K562 treated with DMSO at 1 percent for 4 hours (cell line): Measurements from ENCODE around the gene WDR37. TPM values are rescaled to one million over a fixed set of nuclear protein-coding genes. Genes with fewer than 3 reads are reported as not detected.

ENCODE experiments used
- total RNA-seq: library from RNA; unstranded; fragments of 300-600 nt; gene quantifications from 2 replicates; pipeline ENCODE4 v1.2.3, GENCODE V29; 2022; ENCODE audit not compliant: insufficient read depth

WDR37 gene
- 10.2 and 12.6 TPM in 2 replicates for total RNA-seq

GRCh38 chr10:1056326-1057105 lies at the start of gene WDR37:
WDR37 (plus strand) TSS chr10:1056385; CDS start chr10:1072156, 15,771 bp downstream.

GRCh38 chr10:1025683-1026082 lies 30.5 kb upstream of the WDR37 start, which contains the start of gene IDI2:
IDI2 (minus strand) TSS chr10:1025859; CDS start chr10:1024723, 1,136 bp downstream.

GRCh38 chr10:1048732-1049424 lies 7.3 kb upstream of the WDR37 start, which contains the start of gene IDI1:
IDI1 (minus strand) TSS chr10:1049119; CDS start chr10:1049003, 116 bp downstream.

Other genes with a start within 250 kb of the WDR37 start
- gene LARP4B, start 124.7 kb upstream of the WDR37 start, total RNA-seq: 24.9 and 30.0 TPM in 2 replicates
- 13.0 and 18.4 TPM in 2 replicates for gene GTPBP4, start 68.0 kb upstream of the WDR37 start, total RNA-seq
- not detected in 2 replicates for gene IDI2, start 30.5 kb upstream of the WDR37 start, total RNA-seq
- 47.9 and 62.8 TPM in 2 replicates for gene IDI1, start 7.3 kb upstream of the WDR37 start, total RNA-seq